22Rv1 (cell line): ENCODE data around the gene NID1.

Experiments used
- H3K27ac ChIP-seq: fragments of 450-650 bp; 2 replicates; pipeline ENCODE4 v1.5.1; 2017
- CTCF ChIP-seq: fragments of 450-650 bp; IDR thresholded peaks from 2 replicates; pipeline ENCODE4 v1.5.1; 2017; ENCODE audit warnings: mild to moderate bottlenecking
- ZFX ChIP-seq: fragments of 450-650 bp; IDR thresholded peaks from 2 replicates; pipeline ENCODE4 v1.6.1; 2017; ENCODE audit warnings: antibody characterized with exemption, borderline replicate concordance

The NID1 gene

GRCh38 chr1:236029428-236029940 is 35.4 kb downstream of the NID1 start:
- TF ChIP-seq ZFX (no peak), CTCF (no peak)
- H3K27ac ChIP-seq = no peak overlapping the region

DNA sequence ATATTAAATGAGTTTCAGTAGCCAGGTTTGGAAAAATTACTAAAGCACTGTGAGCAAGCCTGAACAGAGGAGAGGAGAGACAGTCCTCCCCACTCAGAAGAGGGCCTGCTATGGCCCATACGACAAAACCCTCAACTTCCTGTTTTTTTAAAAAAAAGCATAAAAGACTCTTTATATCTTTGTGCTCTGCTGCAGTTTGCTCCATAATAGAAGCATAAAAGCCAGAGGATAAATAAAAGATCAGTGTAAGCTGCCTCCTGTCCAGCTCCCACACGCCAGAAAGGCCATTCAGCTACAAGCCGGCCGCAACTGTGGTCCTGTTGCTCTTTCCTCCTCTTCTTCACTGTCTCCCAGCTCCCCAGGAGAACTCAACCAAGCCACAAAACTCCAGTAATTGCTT is 37.8 kb downstream of the NID1 start:
- TF ChIP-seq CTCF = no peak
- no peak for TF ChIP-seq ZFX
- H3K27ac ChIP-seq = no peak overlapping the region

DNA sequence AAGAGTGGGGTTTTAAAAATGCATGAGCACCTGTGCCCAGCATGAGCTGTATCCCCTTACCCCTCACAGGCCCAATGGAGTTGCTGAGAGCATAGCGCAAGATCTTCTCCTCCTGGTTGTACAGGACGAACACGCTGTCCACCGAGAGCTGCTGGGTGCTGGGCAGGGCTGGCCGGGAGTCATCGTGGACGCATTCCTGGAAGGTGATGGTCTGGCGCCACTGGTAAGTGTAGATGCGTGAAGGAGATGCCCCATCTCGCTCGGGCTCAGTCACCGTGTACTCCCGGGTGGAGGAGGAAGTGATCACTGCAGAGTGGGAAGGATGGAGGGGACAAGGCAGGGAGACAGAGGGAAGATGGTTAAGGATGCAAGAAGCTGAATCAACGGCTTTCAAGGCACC is 39.1 kb downstream of the NID1 start:
- no peak overlapping the region for H3K27ac ChIP-seq
- TF ChIP-seq CTCF (no peak), ZFX (no peak)

- TF ChIP-seq ZFX = no peak
- no peak for TF ChIP-seq CTCF
- H3K27ac ChIP-seq = no peak overlapping the region
Measured at GRCh38 chr1:236024641-236025040, 40.2 kb downstream of the NID1 start.

DNA sequence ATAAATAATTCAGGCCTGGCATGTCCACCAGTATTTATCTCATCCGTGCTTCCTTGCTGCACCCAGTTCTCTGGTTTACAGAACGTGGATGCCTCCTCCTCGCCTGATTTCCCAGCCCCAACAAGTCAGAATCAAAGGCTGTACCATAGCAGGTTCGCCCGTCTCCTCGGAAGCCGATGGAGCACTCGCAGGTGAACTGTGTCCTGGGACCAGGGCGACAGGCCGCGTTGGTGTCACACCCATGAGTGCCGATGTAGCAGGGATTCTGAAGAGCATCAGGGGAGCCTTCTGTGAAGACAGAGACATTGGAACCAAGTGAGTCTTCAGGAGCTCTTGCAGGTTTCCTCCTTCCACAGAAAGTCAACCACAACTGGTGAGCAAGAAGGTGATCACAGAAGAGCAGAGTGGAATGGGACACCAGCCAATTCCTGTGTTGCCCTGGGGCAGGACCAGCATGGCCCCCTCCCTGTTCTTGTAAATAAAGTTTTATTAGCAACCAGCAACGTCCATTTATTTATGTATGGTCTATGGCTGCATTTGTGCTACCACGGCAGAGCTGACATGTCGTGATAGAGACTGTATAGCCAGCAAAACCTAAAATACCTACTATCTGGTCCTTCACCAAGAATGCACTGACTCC is 40.8 kb downstream of the NID1 start:
- H3K27ac ChIP-seq = no peak overlapping the region
- TF ChIP-seq ZFX (no peak), CTCF (no peak)

DNA sequence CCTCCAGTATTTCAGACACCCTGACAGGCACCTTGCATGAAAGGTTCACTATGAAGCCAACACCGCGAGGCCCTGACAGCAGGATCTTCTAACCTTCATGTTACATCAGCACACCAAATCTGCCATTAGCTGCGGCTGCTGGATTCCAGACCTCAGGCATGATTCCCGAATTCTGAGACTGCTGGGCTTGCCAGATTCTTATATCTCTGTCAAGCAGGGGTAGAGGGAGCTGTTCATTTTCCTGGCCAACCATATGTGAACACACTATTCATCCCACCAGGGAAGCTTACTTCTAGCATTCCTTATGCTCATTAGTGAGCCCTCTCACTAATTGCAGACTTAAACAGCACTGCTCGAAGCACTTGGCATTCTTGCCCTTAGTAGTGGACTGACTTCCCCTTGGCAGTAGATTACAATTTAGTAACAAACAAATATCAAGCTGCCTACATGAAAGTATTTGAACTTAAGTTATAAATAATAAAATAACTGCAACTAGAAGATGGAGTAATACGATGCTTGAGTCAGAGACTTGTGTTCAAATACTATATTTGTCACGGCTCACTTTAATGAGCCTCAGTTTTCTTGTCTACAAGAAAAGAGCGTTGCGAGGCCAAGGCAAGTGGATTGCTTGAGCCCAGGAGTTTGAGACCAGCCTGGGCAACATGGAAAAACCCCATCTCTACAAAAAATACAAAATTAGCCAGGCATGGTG is 43.3 kb downstream of the NID1 start:
- no peak overlapping the region for H3K27ac ChIP-seq
- TF ChIP-seq ZFX = no peak
- TF ChIP-seq CTCF = no peak

DNA sequence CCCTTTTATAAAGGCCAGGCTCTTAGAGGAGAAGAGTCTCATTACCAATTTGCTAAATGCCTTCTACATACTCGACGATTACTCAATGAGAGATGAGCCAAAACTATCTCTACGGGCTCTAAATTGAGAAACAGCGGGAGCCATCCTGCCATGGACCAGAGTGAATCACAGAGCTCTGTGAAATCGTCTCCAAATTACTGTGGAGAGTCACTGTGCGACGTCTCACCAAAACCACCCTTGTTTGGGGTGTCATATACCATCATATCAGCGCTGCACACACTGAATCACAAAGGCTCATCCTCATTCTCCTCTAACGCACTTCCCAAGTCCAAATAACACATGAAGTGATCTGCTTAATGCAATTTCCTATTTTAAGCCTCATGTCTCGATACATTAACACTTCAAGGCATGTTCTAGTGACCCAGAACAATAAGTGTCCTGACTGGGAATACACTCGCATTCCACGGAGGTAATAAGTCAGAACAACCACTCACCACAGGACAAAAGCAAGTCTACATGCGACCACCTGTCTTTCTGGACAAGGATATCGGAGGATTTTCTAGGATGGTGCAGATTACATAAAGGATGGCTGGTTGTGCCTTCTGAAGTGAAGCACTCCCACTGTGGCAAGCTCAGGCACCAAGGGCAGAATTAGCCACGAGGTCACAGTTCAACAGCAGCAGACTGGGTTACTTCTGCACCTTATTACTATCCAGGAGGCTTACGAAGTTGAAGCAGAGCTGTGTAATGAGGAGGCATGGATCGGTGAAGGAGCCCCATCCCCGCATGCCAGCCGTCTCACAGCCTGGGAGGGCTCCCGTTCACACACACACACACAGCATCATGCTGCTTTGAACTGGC is 44.3 kb downstream of the NID1 start:
- H3K27ac ChIP-seq = no peak overlapping the region
- no peak for TF ChIP-seq ZFX
- no peak for TF ChIP-seq CTCF
